Transverse colon (tissue), 4 donors: ENCODE measurements around the gene SPRN.

Experiments used
- POLR2AphosphoS5 ChIP-seq, 3 donors: sonication (generic); formaldehyde crosslinking; IDR thresholded peaks; one replicate each; pipeline ENCODE4 v1.6.1; 2016; ENCODE audit warnings: antibody characterized with exemption in 3 of 3
- TF ChIP-seq, protein P1 (sequence below), 5 experiments: fragments of 200-600 bp in 3 of 5; fragments of 450-650 bp in 2 of 5; sonication (generic) in 3 of 5; IDR thresholded peaks; 1 replicate in 2 of 5; 2 replicates in 3 of 5; pipeline ENCODE4 v1.5.1; 2016 to 2017; ENCODE audit warnings: antibody characterized with exemption in 5 of 5, inconsistent platforms in 3 of 5, mild to moderate bottlenecking in 2 of 5, moderate library complexity in 1 of 5

GRCh38 chr10:133399123-133399601, 25.3 kb downstream of the SPRN start:
- TF ChIP-seq, protein P1, sequence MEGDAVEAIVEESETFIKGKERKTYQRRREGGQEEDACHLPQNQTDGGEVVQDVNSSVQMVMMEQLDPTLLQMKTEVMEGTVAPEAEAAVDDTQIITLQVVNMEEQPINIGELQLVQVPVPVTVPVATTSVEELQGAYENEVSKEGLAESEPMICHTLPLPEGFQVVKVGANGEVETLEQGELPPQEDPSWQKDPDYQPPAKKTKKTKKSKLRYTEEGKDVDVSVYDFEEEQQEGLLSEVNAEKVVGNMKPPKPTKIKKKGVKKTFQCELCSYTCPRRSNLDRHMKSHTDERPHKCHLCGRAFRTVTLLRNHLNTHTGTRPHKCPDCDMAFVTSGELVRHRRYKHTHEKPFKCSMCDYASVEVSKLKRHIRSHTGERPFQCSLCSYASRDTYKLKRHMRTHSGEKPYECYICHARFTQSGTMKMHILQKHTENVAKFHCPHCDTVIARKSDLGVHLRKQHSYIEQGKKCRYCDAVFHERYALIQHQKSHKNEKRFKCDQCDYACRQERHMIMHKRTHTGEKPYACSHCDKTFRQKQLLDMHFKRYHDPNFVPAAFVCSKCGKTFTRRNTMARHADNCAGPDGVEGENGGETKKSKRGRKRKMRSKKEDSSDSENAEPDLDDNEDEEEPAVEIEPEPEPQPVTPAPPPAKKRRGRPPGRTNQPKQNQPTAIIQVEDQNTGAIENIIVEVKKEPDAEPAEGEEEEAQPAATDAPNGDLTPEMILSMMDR (IDR thresholded peaks at IDR 0.05) = no peak
- no peak for TF ChIP-seq POLR2AphosphoS5 (IDR thresholded peaks at IDR 0.05)
